ENCODE results near the gene SCG3.

- TF ChIP-seq SP1 (IDR thresholded peaks at IDR 0.05) (no peak), FOXM1 (IDR thresholded peaks at IDR 0.05; ENCODE audit: borderline replicate concordance) (no peak), ARNT (IDR thresholded peaks at IDR 0.05) (no peak), SUZ12 (IDR thresholded peaks at IDR 0.05) (no peak), HDGF (IDR thresholded peaks at IDR 0.05; ENCODE audit: borderline replicate concordance) (no peak), BHLHE40 (IDR thresholded peaks at IDR 0.05; ENCODE audit: borderline replicate concordance) (no peak), FOXK2 (IDR thresholded peaks at IDR 0.05) (no peak)
- TF ChIP-seq, protein P1, sequence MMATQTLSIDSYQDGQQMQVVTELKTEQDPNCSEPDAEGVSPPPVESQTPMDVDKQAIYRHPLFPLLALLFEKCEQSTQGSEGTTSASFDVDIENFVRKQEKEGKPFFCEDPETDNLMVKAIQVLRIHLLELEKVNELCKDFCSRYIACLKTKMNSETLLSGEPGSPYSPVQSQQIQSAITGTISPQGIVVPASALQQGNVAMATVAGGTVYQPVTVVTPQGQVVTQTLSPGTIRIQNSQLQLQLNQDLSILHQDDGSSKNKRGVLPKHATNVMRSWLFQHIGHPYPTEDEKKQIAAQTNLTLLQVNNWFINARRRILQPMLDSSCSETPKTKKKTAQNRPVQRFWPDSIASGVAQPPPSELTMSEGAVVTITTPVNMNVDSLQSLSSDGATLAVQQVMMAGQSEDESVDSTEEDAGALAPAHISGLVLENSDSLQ (IDR thresholded peaks at IDR 0.05): no peak
These were observed 33.6 kb downstream of the SCG3 start for GRCh38 chr15:51714911-51715310.

Measured in HEK293T (cell line).